NT2/D1 (cell line): ENCODE results near the gene SLX4IP.

Experiments
- SUZ12 ChIP-seq: IDR thresholded peaks from 2 replicates; pipeline ENCODE4 v1.6.1; 2011; ENCODE audit not compliant: insufficient read length, insufficient read depth; ENCODE audit errors: extremely low read depth
- YY1 ChIP-seq: IDR thresholded peaks from 2 replicates; pipeline ENCODE4 v1.6.1; 2011; ENCODE audit not compliant: insufficient read length, insufficient read depth
- ZNF274 ChIP-seq: IDR thresholded peaks from 2 replicates; pipeline ENCODE4 v1.6.1; 2011; ENCODE audit warnings: mild to moderate bottlenecking, low read depth, low read length

- TF ChIP-seq YY1 (no peak), SUZ12 (no peak), ZNF274 (no peak)
Measured at GRCh38 chr20:10387686-10388085, 47.4 kb upstream of the SLX4IP start.
